GM19025 (cell line): ENCODE measurements around the gene ITGAL.

ENCODE experiments used
- ATAC-seq: cut with Tn5 transposase; IDR thresholded peaks from one replicate; pipeline ENCODE4 v1.9.1; 2021; ENCODE audit warnings: mild to moderate bottlenecking, low read depth, moderate library complexity; ENCODE audit not compliant: unreplicated experiment

Gene ITGAL

GRCh38 chr16:30565526-30565925 is 93.0 kb downstream of the ITGAL start:
- no peak for ATAC-seq

GRCh38 chr16:30565984-30566383 is 93.4 kb downstream of the ITGAL start:
- ATAC-seq, result no peak

- no peak for ATAC-seq
These were observed 94.0 kb downstream of the ITGAL start for GRCh38 chr16:30566531-30566930.

GRCh38 chr16:30567160-30567990 is 94.8 kb downstream of the ITGAL start:
- ATAC-seq, result no peak

GRCh38 chr16:30567991-30568638 is 95.6 kb downstream of the ITGAL start:
- ATAC-seq, result peak; percentile 42

- ATAC-seq, result no peak
These were observed 96.7 kb downstream of the ITGAL start for GRCh38 chr16:30569281-30569680.

- no peak for ATAC-seq
These were observed 97.4 kb downstream of the ITGAL start for GRCh38 chr16:30569746-30570635.

GRCh38 chr16:30570636-30571444 is 98.3 kb downstream of the ITGAL start:
- ATAC-seq, result no peak

- peak; percentile 65 for ATAC-seq
These were observed 99.1 kb downstream of the ITGAL start, which contains the start of gene ZNF688 for GRCh38 chr16:30571445-30572322. TSS of gene ZNF688 (minus strand) at chr16:30571714. CDS start at chr16:30571629, 85 bp downstream.
